DND-41 (cell line): ENCODE data around the gene TRIL.

Source experiments
- CTCF ChIP-seq: IDR thresholded peaks from 2 replicates; pipeline ENCODE4 v1.5.1; 2012; ENCODE audit warnings: borderline replicate concordance, low read length, moderate library complexity, mild to moderate bottlenecking; ENCODE audit not compliant: poor library complexity, severe bottlenecking; ENCODE audit errors: extremely low read depth
- EZH2 ChIP-seq: IDR thresholded peaks from 3 replicates; pipeline ENCODE4 v1.6.1; 2012; ENCODE audit warnings: borderline replicate concordance, low read depth, mild to moderate bottlenecking, moderate library complexity, low read length, inconsistent platforms; ENCODE audit not compliant: severe bottlenecking

DNA sequence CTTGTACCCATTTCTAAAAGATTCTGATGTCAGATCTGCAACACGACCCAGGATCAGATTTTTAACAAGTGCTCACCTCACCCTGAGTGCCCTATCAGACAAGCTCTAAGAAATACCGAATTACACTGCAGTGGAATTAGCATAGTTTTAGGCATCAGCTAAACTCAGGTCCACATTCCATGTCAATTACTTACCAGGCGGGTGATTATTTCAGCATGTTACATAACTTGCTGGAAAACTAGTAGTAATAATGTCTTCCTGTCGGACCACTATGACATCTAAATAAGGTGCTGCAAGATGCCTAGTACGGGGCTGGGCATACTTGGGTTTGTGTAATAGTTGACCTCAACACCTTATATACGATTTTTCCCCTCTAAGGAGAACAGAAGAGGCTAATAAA lies 21.0 kb downstream of the TRIL start:
- TF ChIP-seq CTCF (no peak), EZH2 (no peak)
